Measurements from ENCODE around the gene U2AF2. TPM values are rescaled to one million over a fixed set of nuclear protein-coding genes. Genes with fewer than 3 reads are reported as not detected.

U2AF2 gene
- polyA plus RNA-seq, 3 donors, result 5.3 to 166 (median 5.4) TPM

DNA sequence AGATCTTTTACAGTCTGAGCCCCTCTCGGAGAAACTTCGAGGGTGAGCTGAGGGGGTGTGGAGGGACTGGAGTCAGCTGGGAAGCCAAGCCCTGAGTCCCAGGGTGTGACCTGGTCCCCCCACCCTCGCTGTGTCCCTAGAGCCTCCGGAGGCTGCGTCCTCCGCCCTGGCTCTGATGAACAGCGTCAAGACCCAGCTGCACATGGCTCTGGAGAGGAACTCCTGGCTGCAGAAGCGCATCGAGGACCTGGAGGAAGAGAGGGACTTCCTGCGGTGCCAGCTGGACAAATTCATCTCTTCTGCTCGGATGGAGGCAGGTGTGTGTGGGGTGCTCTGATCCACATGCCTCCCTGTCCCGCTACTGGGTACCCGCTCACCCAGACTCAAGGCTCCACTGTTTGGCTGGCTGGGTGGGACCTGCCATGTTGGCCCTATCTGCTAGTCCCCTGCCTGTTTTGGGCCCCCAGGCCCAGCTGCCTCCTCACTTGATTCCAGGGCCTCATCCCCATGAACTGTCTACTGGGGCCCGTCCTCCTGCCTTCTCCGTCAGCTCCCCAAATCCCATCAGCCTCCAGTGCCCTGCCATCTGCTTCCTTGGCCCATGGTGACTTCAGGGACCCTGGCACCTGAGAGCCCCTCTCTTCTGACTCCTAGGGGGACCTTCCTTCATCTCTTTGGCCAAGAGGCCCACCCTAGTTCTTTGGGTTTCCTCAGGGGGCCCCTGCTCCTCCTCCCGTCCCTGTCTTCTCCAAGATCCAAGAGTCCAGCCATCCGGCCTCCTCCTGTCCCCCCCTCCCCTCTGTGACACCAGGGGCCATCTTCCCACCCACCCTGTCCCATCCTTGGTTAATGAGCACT is 5.3 kb upstream of the U2AF2 start:
- no peak for DNase-seq
- H3K4me3 Mint-ChIP-seq, result no peak overlapping the region
- peaks cover 32 to 38% of the 10 kb centered on the region in 2 donors for H3K4me1 ChIP-seq (ENCODE audit: control insufficient read depth in 1 of 2, insufficient read depth in 2 of 2, low read length in 2 of 2)
- 67% methylated on average over 14 of the region's 17 CpGs for WGBS (ENCODE audit: insufficient coverage)
- H2AFZ ChIP-seq (ENCODE audit: insufficient read depth, low read depth, low read length, poor library complexity, severe bottlenecking), result no peak overlapping the region
- H3K9me3 ChIP-seq (replicated peaks in 1 of 2; ENCODE audit: control insufficient read depth in 1 of 2, insufficient read depth in 1 of 2, low read length in 2 of 2), result no peaks in the 10 kb centered on the region
- H3K27me3 Mint-ChIP-seq (ENCODE audit: low read depth in 3 of 3), result peaks cover 6 to 11% (median 8%) of the 10 kb centered on the region in 3 donors
- peaks cover 5% of the 10 kb centered on the region for H4K20me1 ChIP-seq (ENCODE audit: insufficient read depth, low read length)
- H3K4me1 Mint-ChIP-seq, result peaks cover 31% of the 10 kb centered on the region
- H3K27ac ChIP-seq (ENCODE audit: low read depth in 1 of 2, low read length in 2 of 2), result no peak overlapping the region
- H3K36me3 Mint-ChIP-seq, result peaks cover 9 to 30% of the 10 kb centered on the region in 2 donors
- intact Hi-C loops (cut with micrococcal nuclease), result loop anchor here in 1 of 2 donors (10.0 kb wide), 1 partner anchor 1455 kb away; the partner anchor contains the start of gene TSEN34
- H3K9ac ChIP-seq (ENCODE audit: insufficient read depth, low read length, poor library complexity, severe bottlenecking), result no peak overlapping the region
- no peak for TF ChIP-seq CTCF (IDR thresholded peaks at IDR 0.05)
- peaks cover 0 to 2% (median 0%) of the 10 kb centered on the region in 7 donors for H3K9me3 Mint-ChIP-seq
- peaks cover 11% of the 10 kb centered on the region for H3K79me2 ChIP-seq (ENCODE audit: insufficient read depth, low read length)
- no peaks in the 10 kb centered on the region for H3K27me3 ChIP-seq (ENCODE audit: control insufficient read depth in 2 of 2, insufficient read depth in 2 of 2, low read length in 2 of 2)
- H3K36me3 ChIP-seq (replicated peaks in 1 of 2; ENCODE audit: control insufficient read depth in 1 of 2, insufficient read depth in 2 of 2, low read length in 2 of 2), result peaks cover 11 to 12% of the 10 kb centered on the region in 2 donors
- H3K27ac Mint-ChIP-seq, result peak overlapping the region in 1 of 7 donors; percentile 32
- peak overlapping the region; percentile 92 for H3K4me2 ChIP-seq (replicated peaks; ENCODE audit: extremely low read depth, low read length, poor library complexity, severe bottlenecking)
- peak overlapping the region in 1 of 3 experiments; percentile 83 for H3K4me3 ChIP-seq (replicated peaks in 1 of 3; ENCODE audit: low read depth in 2 of 3, low read length in 3 of 3)

GRCh38 chr19:55650126-55650557 is 4.7 kb upstream of the U2AF2 start:
- no peak for DNase-seq
- Histone ChIP-seq H4K20me1 (ENCODE audit: insufficient read depth, low read length) (no peaks in the 10 kb centered on the region), H3K79me2 (ENCODE audit: insufficient read depth, low read length) (peaks cover 7% of the 10 kb centered on the region), H3K4me2 (replicated peaks; ENCODE audit: extremely low read depth, low read length, poor library complexity, severe bottlenecking) (no peak overlapping the region), H3K27ac (ENCODE audit: low read depth in 1 of 2, low read length in 2 of 2) (no peak overlapping the region), H3K9ac (ENCODE audit: insufficient read depth, low read length, poor library complexity, severe bottlenecking) (no peak overlapping the region), H3K36me3 (replicated peaks in 1 of 2; ENCODE audit: control insufficient read depth in 1 of 2, insufficient read depth in 2 of 2, low read length in 2 of 2) (peaks cover 4 to 6% of the 10 kb centered on the region in 2 donors), H3K4me3 (replicated peaks in 1 of 3; ENCODE audit: low read depth in 2 of 3, low read length in 3 of 3) (no peak overlapping the region), H2AFZ (ENCODE audit: insufficient read depth, low read depth, low read length, poor library complexity, severe bottlenecking) (no peak overlapping the region), H3K27me3 (ENCODE audit: control insufficient read depth in 2 of 2, insufficient read depth in 2 of 2, low read length in 2 of 2) (no peaks in the 10 kb centered on the region), H3K4me1 (ENCODE audit: control insufficient read depth in 1 of 2, insufficient read depth in 2 of 2, low read length in 2 of 2) (peaks cover 29 to 34% of the 10 kb centered on the region in 2 donors), H3K9me3 (replicated peaks in 1 of 2; ENCODE audit: control insufficient read depth in 1 of 2, insufficient read depth in 1 of 2, low read length in 2 of 2) (no peaks in the 10 kb centered on the region)
- H3K4me3 Mint-ChIP-seq, result no peak overlapping the region
- H3K4me1 Mint-ChIP-seq, result peaks cover 30% of the 10 kb centered on the region
- intact Hi-C loops (cut with micrococcal nuclease), result loop anchor here in 1 of 2 donors (10.0 kb wide), 1 partner anchor 1455 kb away; the partner anchor contains the start of gene TSEN34
- H3K9me3 Mint-ChIP-seq, result peaks cover 0 to 2% (median 0%) of the 10 kb centered on the region in 7 donors
- 84% methylated on average over 2 of the region's 4 CpGs for WGBS (ENCODE audit: insufficient coverage)
- H3K36me3 Mint-ChIP-seq, result peaks cover 7 to 24% of the 10 kb centered on the region in 2 donors
- peaks cover 6 to 11% (median 8%) of the 10 kb centered on the region in 3 donors for H3K27me3 Mint-ChIP-seq (ENCODE audit: low read depth in 3 of 3)
- H3K27ac Mint-ChIP-seq, result peak overlapping the region in 1 of 7 donors; percentile 36
- no peak for TF ChIP-seq CTCF (IDR thresholded peaks at IDR 0.05)

All from CD14-positive monocyte (primary cell).